HepG2 (cell line): ENCODE results near the gene PPP1R12C. TPM values are rescaled to one million over a fixed set of nuclear protein-coding genes. Genes with fewer than 3 reads are reported as not detected.
A peak's percentile ranks its signal among the peaks of the same experiment; 100 is the strongest.

Experiments used
- BCLAF1 ChIP-seq: fragments of 450-650 bp; IDR thresholded peaks from 2 replicates; pipeline ENCODE4 v1.6.1; 2017; ENCODE audit warnings: mild to moderate bottlenecking
- CCAR2 ChIP-seq: fragments of 200-400 bp; formaldehyde crosslinking; optimal IDR thresholded peaks from 2 replicates; pipeline ENCODE3; 2018; ENCODE audit warnings: low read depth, mild to moderate bottlenecking, low read length, moderate library complexity
- E2F1 ChIP-seq: sonication (generic); formaldehyde crosslinking; IDR thresholded peaks from 2 replicates; pipeline ENCODE4 v1.5.0; 2020; ENCODE audit warnings: missing genetic modification reagents
- THAP7 ChIP-seq: sonication (generic); formaldehyde crosslinking; IDR thresholded peaks from 2 replicates; pipeline ENCODE4 v1.8.1; 2023; ENCODE audit warnings: mild to moderate bottlenecking, missing genetic modification reagents
- TIGD3 ChIP-seq: sonication (generic); formaldehyde crosslinking; IDR thresholded peaks from 2 replicates; pipeline ENCODE4 v1.5.1; 2020; ENCODE audit warnings: mild to moderate bottlenecking, missing genetic modification reagents, borderline replicate concordance
- ZNF318 ChIP-seq: sonication (generic); formaldehyde crosslinking; IDR thresholded peaks from 2 replicates; pipeline ENCODE4 v1.4.0; 2020; ENCODE audit warnings: mild to moderate bottlenecking, missing genetic modification reagents
- ZNF589 ChIP-seq: sonication (generic); formaldehyde crosslinking; conservative IDR thresholded peaks from 2 replicates; pipeline ENCODE4 v1.8.0; 2022; ENCODE audit warnings: mild to moderate bottlenecking, moderate library complexity, missing genetic modification reagents
- ZNF772 ChIP-seq: sonication (generic); formaldehyde crosslinking; IDR thresholded peaks from 2 replicates; pipeline ENCODE4 v1.5.0; 2020; ENCODE audit warnings: mild to moderate bottlenecking, missing genetic modification reagents
- ZNF788 ChIP-seq: sonication (generic); formaldehyde crosslinking; IDR thresholded peaks from 2 replicates; pipeline ENCODE4 v1.5.0; 2020; ENCODE audit warnings: mild to moderate bottlenecking, missing genetic modification reagents, borderline replicate concordance
- ZSCAN20 ChIP-seq: sonication (generic); formaldehyde crosslinking; IDR thresholded peaks from 2 replicates; pipeline ENCODE4 v1.4.0; 2020; ENCODE audit warnings: missing genetic modification reagents, mild to moderate bottlenecking, borderline replicate concordance
- polyA plus RNA-seq, 8 experiments: library from polyadenylated mRNA; depleted of rRNA in 3 of 8; stranded (reverse) in 7 of 8; unstranded in 1 of 8; fragments of >200 nt; fragmentation: Illumina TruSeq in 4 of 8; extraction: Trizol in 4 of 8; gene quantifications; 2 replicates each; pipeline versions ENCODE4 v1.2.1 to v1.2.3, GENCODE V29; 2011 to 2016; ENCODE audit warnings: low read depth in 4 of 8, missing spikeins in 1 of 8, mixed read lengths in 1 of 8; ENCODE audit not compliant: insufficient read depth in 1 of 8
- total RNA-seq, 5 experiments: library from RNA; depleted of rRNA; stranded (reverse); fragments of >200 nt; fragmentation: Illumina TruSeq; extraction: Trizol; gene quantifications; 2 replicates each; pipeline ENCODE4 v1.2.3, GENCODE V29; 2016; ENCODE audit warnings: low read depth in 1 of 5

PPP1R12C gene
- total and polyA plus RNA-seq, 2 of the 13 experiments (the other 11 are each of a cell fraction or from before 2014, with no cell fraction given): 29.7 to 30.3 TPM

- TF ChIP-seq E2F1 (CRISPR knock-in tag): no peak
- TF ChIP-seq CCAR2: no peak
- TF ChIP-seq ZNF318 (CRISPR knock-in tag): no peak
- TF ChIP-seq ZNF772 (CRISPR knock-in tag): no peak
- no peak for TF ChIP-seq THAP7 (CRISPR knock-in tag)
- TF ChIP-seq ZSCAN20 (CRISPR knock-in tag): 0 out of 2 replicates have a peak, but pooled peaks have one; percentile 46
- no peak for TF ChIP-seq TIGD3 (CRISPR knock-in tag)
- TF ChIP-seq ZNF788 (CRISPR knock-in tag): no peak
- TF ChIP-seq ZNF589 (CRISPR knock-in tag): no peak
- no peak for TF ChIP-seq BCLAF1
Observed at GRCh38 chr19:55062735-55063491, 54.5 kb downstream of the PPP1R12C start, which contains the start of gene RDH13 (continued).
